H1 (cell line): ENCODE data around the gene CACNA1D. TPM values are rescaled to one million over a fixed set of nuclear protein-coding genes. Genes with fewer than 3 reads are reported as not detected.

ENCODE experiments used
- CTCF ChIA-PET: fragments of 300-600 bp; sonication (Branson Sonifier 250); formaldehyde crosslinking; loops from one replicate; lab custom pipeline; 2021; ENCODE audit not compliant: partially characterized antibody; lab: Charles Lee
- POLR2A ChIA-PET: fragments of 300-600 bp; sonication (Branson Sonifier 250); formaldehyde crosslinking; loops from one replicate; lab custom pipeline; 2021; ENCODE audit warnings: inconsistent platforms; ENCODE audit not compliant: partially characterized antibody; lab: Charles Lee
- DNase-seq, 2 experiments: peaks; one replicate each; pipeline versions ENCODE4 v3.0.0 to v3.0.0-alpha.2; 2010 to 2022; ENCODE audit warnings: low spot score in 2 of 2, low read depth in 1 of 2, mixed read lengths in 1 of 2
- FAIRE-seq: peaks from 2 replicates; lab custom pipeline; 2011; peaks lifted over from hg19 to GRCh38; lab: Jason Lieb, UNC
- H2AFZ ChIP-seq: 2 replicates; pipeline ENCODE4 v1.8.1; 2012; ENCODE audit warnings: low read length, inconsistent platforms
- H2AK5ac ChIP-seq: 2 replicates; pipeline ENCODE4 v1.6.1; 2013; ENCODE audit warnings: low read depth, low read length
- H2BK120ac ChIP-seq: replicated peaks from 2 replicates; pipeline ENCODE3; 2013; ENCODE audit warnings: low read depth, low read length, inconsistent platforms
- H2BK12ac ChIP-seq: 2 replicates; pipeline ENCODE4 v1.6.1; 2013; ENCODE audit warnings: low read depth, low read length
- H2BK15ac ChIP-seq: 2 replicates; pipeline ENCODE4 v1.6.1; 2013; ENCODE audit warnings: low read length
- H2BK20ac ChIP-seq: 2 replicates; pipeline ENCODE4 v1.6.1; 2013; ENCODE audit warnings: low read length
- H2BK5ac ChIP-seq: 2 replicates; pipeline ENCODE4 v1.6.1; 2013; ENCODE audit warnings: low read depth, low read length
- H3K14ac ChIP-seq: 2 replicates; pipeline ENCODE4 v1.6.1; 2013; ENCODE audit warnings: inconsistent platforms; ENCODE audit not compliant: insufficient read length
- H3K18ac ChIP-seq: 2 replicates; pipeline ENCODE4 v1.6.1; 2013; ENCODE audit warnings: low read length; ENCODE audit errors: extremely low read depth
- H3K23ac ChIP-seq: 2 replicates; pipeline ENCODE4 v1.6.1; 2013; ENCODE audit warnings: inconsistent platforms; ENCODE audit not compliant: insufficient read length
- H3K23me2 ChIP-seq: 2 replicates; pipeline ENCODE4 v1.6.1; 2013; ENCODE audit warnings: low read depth, low read length
- H3K27ac ChIP-seq: 2 replicates; pipeline ENCODE4 v1.6.1; 2011; ENCODE audit warnings: low read depth, low read length, inconsistent platforms
- H3K27me3 ChIP-seq, 4 experiments: replicated peaks in 1 of 4; 1 replicate in 1 of 4; 2 replicates in 3 of 4; pipeline versions ENCODE4 v1.6.1 to v1.8.1; 2011 to 2013; ENCODE audit warnings: low read length in 3 of 4, mild to moderate bottlenecking in 3 of 4, inconsistent platforms in 2 of 4, mixed read lengths in 2 of 4, moderate library complexity in 1 of 4; ENCODE audit not compliant: control insufficient read depth in 3 of 4, insufficient read depth in 3 of 4; ENCODE audit errors: extremely low read depth in 1 of 4
- H3K36me3 ChIP-seq, 4 experiments: 2 replicates each; pipeline versions ENCODE4 v1.6.1 to v1.8.1; 2011 to 2013; ENCODE audit warnings: mild to moderate bottlenecking in 4 of 4, low read length in 3 of 4, moderate library complexity in 2 of 4, control low read depth in 1 of 4, inconsistent platforms in 1 of 4; ENCODE audit not compliant: insufficient read depth in 4 of 4, control insufficient read depth in 2 of 4
- H3K4ac ChIP-seq: replicated peaks from 2 replicates; pipeline ENCODE3; 2013; ENCODE audit warnings: low read length, low read depth, mixed read lengths, inconsistent platforms; ENCODE audit not compliant: insufficient read length
- H3K4me1 ChIP-seq, 4 experiments: replicated peaks in 1 of 4; 1 replicate in 1 of 4; 2 replicates in 3 of 4; pipeline versions ENCODE4 v1.6.1 to v1.8.1; 2011 to 2013; ENCODE audit warnings: low read length in 3 of 4, inconsistent platforms in 2 of 4, mixed read lengths in 1 of 4; ENCODE audit not compliant: insufficient read depth in 4 of 4, control insufficient read depth in 3 of 4
- H3K4me2 ChIP-seq, 2 experiments: 2 replicates each; pipeline versions ENCODE4 v1.6.1 to v1.8.1; 2011 to 2013; ENCODE audit warnings: low read depth in 2 of 2, low read length in 2 of 2, control low read depth in 1 of 2, inconsistent platforms in 1 of 2, mild to moderate bottlenecking in 1 of 2; ENCODE audit not compliant: insufficient read depth in 1 of 2
- H3K4me3 ChIP-seq, 4 experiments: fragments of 200-600, 300-600 bp in 1 of 4; sonication (generic), shearing (Covaris generic), sonication (Bioruptor Twin) in 1 of 4; 2 replicates each; pipeline versions ENCODE4 v1.5.1 to v1.8.1; 2011 to 2016; ENCODE audit warnings: low read length in 4 of 4, low read depth in 3 of 4, control low read depth in 2 of 4, inconsistent platforms in 2 of 4, mild to moderate bottlenecking in 2 of 4, mixed read lengths in 1 of 4, moderate library complexity in 1 of 4; ENCODE audit not compliant: insufficient read depth in 2 of 4; ENCODE audit errors: extremely low read depth in 1 of 4
- H3K56ac ChIP-seq: replicated peaks from 2 replicates; pipeline ENCODE3; 2013; ENCODE audit warnings: low read depth, mild to moderate bottlenecking, mixed read lengths, low read length, inconsistent platforms; ENCODE audit not compliant: insufficient read length
- H3K79me1 ChIP-seq: 2 replicates; pipeline ENCODE4 v1.6.1; 2013; ENCODE audit warnings: low read depth, low read length, control low read depth
- H3K79me2 ChIP-seq, 2 experiments: 2 replicates each; pipeline versions ENCODE4 v1.6.1 to v1.8.1; 2012 to 2013; ENCODE audit warnings: low read length in 2 of 2, mild to moderate bottlenecking in 2 of 2, inconsistent platforms in 1 of 2; ENCODE audit not compliant: insufficient read depth in 2 of 2, control insufficient read depth in 1 of 2
- H3K9ac ChIP-seq, 4 experiments: replicated peaks in 1 of 4; 1 replicate in 1 of 4; 2 replicates in 3 of 4; pipeline versions ENCODE4 v1.6.1 to v1.8.1; 2011 to 2013; ENCODE audit warnings: low read depth in 3 of 4, low read length in 3 of 4, control low read depth in 2 of 4, mild to moderate bottlenecking in 2 of 4, moderate library complexity in 2 of 4, inconsistent platforms in 1 of 4; ENCODE audit errors: extremely low read depth in 1 of 4
- H3K9me3 ChIP-seq, 2 experiments: 2 replicates each; pipeline versions ENCODE4 v1.6.1 to v1.8.1; 2012 to 2013; ENCODE audit warnings: mild to moderate bottlenecking in 2 of 2, moderate library complexity in 2 of 2, control low read depth in 1 of 2, inconsistent platforms in 1 of 2, low read depth in 1 of 2, low read length in 1 of 2, mixed read lengths in 1 of 2; ENCODE audit not compliant: insufficient read depth in 2 of 2
- H4K20me1 ChIP-seq, 2 experiments: replicated peaks in 1 of 2; 2 replicates each; pipeline versions ENCODE3 to v1.8.1; 2011 to 2013; ENCODE audit warnings: inconsistent platforms in 2 of 2, low read length in 2 of 2, mild to moderate bottlenecking in 1 of 2; ENCODE audit not compliant: insufficient read depth in 2 of 2, control insufficient read depth in 1 of 2
- H4K5ac ChIP-seq: 2 replicates; pipeline ENCODE4 v1.6.1; 2013; ENCODE audit warnings: low read length, low read depth, mixed read lengths, inconsistent platforms; ENCODE audit not compliant: insufficient read length
- H4K8ac ChIP-seq: 2 replicates; pipeline ENCODE4 v1.8.0; 2013; ENCODE audit warnings: mild to moderate bottlenecking, moderate library complexity, low read length, inconsistent platforms; ENCODE audit not compliant: insufficient read depth; ENCODE audit errors: extremely low read depth
- H4K91ac ChIP-seq: replicated peaks from 2 replicates; pipeline ENCODE3; 2013; ENCODE audit warnings: low read length, mixed read lengths, inconsistent platforms; ENCODE audit not compliant: insufficient read length
- BRCA1 ChIP-seq: IDR thresholded peaks from 2 replicates; pipeline ENCODE4 v1.6.1; 2012; ENCODE audit warnings: low read depth, low read length, improper control_type of control experiment
- CBX5 ChIP-seq: fragments of 300-800, 300-1000 bp; sonication (generic); IDR thresholded peaks from 2 replicates; pipeline ENCODE4 v1.7.1; 2016; ENCODE audit warnings: antibody characterized with exemption, low read length, low read depth
- CREB1 ChIP-seq: IDR thresholded peaks from 2 replicates; pipeline ENCODE4 v1.6.1; 2012; ENCODE audit warnings: inconsistent platforms
- EZH2 ChIP-seq: fragments of 200-600 bp; sonication (generic); IDR thresholded peaks from 2 replicates; pipeline ENCODE4 v1.7.1; 2012; ENCODE audit warnings: low read depth, mild to moderate bottlenecking, moderate library complexity, low read length, inconsistent platforms; ENCODE audit not compliant: severe bottlenecking
- JUND ChIP-seq: IDR thresholded peaks from 2 replicates; pipeline ENCODE4 v1.6.1; 2011; ENCODE audit warnings: mild to moderate bottlenecking, improper control_type of control experiment, low read length
- KDM1A ChIP-seq: fragments of 200-600, 300-600 bp; sonication (generic); IDR thresholded peaks from 2 replicates; pipeline ENCODE4 v1.7.1; 2016; ENCODE audit warnings: mild to moderate bottlenecking, low read length, borderline replicate concordance
- KDM4A ChIP-seq: IDR thresholded peaks from one replicate; pipeline ENCODE4 v1.7.1; 2012; ENCODE audit warnings: low read depth, mild to moderate bottlenecking, moderate library complexity, low read length, inconsistent platforms; ENCODE audit not compliant: severe bottlenecking
- NRF1 ChIP-seq: IDR thresholded peaks from 2 replicates; pipeline ENCODE4 v1.6.1; 2011; ENCODE audit warnings: mild to moderate bottlenecking, low read depth, low read length, improper control_type of control experiment
- SP1 ChIP-seq: IDR thresholded peaks from 2 replicates; pipeline ENCODE4 v1.6.1; 2011; ENCODE audit warnings: low read depth, low read length
- SUZ12 ChIP-seq: fragments of 200-600 bp; sonication (generic); IDR thresholded peaks from 2 replicates; pipeline ENCODE4 v1.6.1; 2012; ENCODE audit warnings: mild to moderate bottlenecking, inconsistent platforms, low read length, moderate library complexity, mixed read lengths
- ZNF274 ChIP-seq: IDR thresholded peaks from 2 replicates; pipeline ENCODE4 v1.7.0; 2012; ENCODE audit warnings: low read length, borderline replicate concordance; ENCODE audit errors: extremely low read depth
- WGBS, 2 experiments: shearing (Covaris generic) in 1 of 2; methylation state at CpG; one replicate each; pipeline versions ENCODE4 v1.1.6 to v1.1.7; 2013 to 2015; ENCODE audit warnings: low lambda C conversion rate in 2 of 2, mixed read lengths in 2 of 2, inconsistent platforms in 1 of 2, low coverage in 1 of 2, missing lambda C conversion rate in 1 of 2; ENCODE audit not compliant: insufficient replicate concordance in 2 of 2, insufficient coverage in 1 of 2, insufficient read length in 1 of 2; ENCODE audit errors: extremely low coverage in 1 of 2, missing lambda C conversion rate in 1 of 2; 5-methylcytosine and 5-hydroxymethylcytosine counted together
- polyA plus RNA-seq, 7 experiments: library from polyadenylated mRNA; depleted of rRNA in 3 of 7; stranded (reverse) in 5 of 7; unstranded in 2 of 7; fragments of >200 nt in 5 of 7; fragments of 200-250 nt in 2 of 7; gene quantifications; 1 replicate in 5 of 7; 2 replicates in 1 of 7; 4 replicates in 1 of 7; pipeline versions ENCODE4 v1.2.1 to v1.2.3, GENCODE V29; 2011 to 2013; ENCODE audit warnings: missing spikeins in 2 of 7, mixed read lengths in 2 of 7
- total RNA-seq: library from RNA; stranded (reverse); fragmentation: NEBNext Ultra II Directional; extraction: Animal tissue kit (Norgen Biotek cat#: 25700); gene quantifications from 2 replicates; pipeline ENCODE4 v1.2.1, GENCODE V29; 2021
- TF ChIP-seq, protein P1 (sequence below), 3 experiments: IDR thresholded peaks; 1 replicate in 2 of 3; 2 replicates in 1 of 3; pipeline versions ENCODE4 v1.5.1 to v1.6.1; 2011; ENCODE audit warnings: low read length in 3 of 3, mild to moderate bottlenecking in 3 of 3, inconsistent platforms in 2 of 3, low read depth in 1 of 3, moderate library complexity in 1 of 3; ENCODE audit not compliant: insufficient read depth in 1 of 3; ENCODE audit errors: control extremely low read depth in 1 of 3

Gene CACNA1D
- total and polyA plus RNA-seq, 2 of the 8 experiments (the other 6 are each of a cell fraction or from before 2014, with no cell fraction given), result 2.0 to 2.9 TPM

DNA sequence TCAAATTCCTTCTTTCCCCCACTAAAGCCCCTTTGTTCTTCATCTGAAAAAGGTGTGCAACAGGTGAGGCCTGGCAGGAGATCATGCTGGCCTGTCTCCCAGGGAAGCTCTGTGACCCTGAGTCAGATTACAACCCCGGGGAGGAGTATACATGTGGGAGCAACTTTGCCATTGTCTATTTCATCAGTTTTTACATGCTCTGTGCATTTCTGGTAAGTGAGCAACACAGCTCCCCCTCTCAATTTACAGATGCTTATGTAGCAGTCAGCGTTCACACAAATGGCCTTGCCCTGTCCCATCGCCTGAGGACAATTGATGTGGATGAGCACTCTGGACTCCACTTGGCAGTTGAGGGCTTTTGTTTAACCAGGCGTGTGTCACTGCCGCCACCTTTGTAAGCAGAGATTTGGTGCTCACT is 281.4 kb downstream of the CACNA1D start:
- TF ChIP-seq, protein P1, sequence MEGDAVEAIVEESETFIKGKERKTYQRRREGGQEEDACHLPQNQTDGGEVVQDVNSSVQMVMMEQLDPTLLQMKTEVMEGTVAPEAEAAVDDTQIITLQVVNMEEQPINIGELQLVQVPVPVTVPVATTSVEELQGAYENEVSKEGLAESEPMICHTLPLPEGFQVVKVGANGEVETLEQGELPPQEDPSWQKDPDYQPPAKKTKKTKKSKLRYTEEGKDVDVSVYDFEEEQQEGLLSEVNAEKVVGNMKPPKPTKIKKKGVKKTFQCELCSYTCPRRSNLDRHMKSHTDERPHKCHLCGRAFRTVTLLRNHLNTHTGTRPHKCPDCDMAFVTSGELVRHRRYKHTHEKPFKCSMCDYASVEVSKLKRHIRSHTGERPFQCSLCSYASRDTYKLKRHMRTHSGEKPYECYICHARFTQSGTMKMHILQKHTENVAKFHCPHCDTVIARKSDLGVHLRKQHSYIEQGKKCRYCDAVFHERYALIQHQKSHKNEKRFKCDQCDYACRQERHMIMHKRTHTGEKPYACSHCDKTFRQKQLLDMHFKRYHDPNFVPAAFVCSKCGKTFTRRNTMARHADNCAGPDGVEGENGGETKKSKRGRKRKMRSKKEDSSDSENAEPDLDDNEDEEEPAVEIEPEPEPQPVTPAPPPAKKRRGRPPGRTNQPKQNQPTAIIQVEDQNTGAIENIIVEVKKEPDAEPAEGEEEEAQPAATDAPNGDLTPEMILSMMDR (IDR thresholded peaks at IDR 0.05; ENCODE audit: control extremely low read depth in 1 of 3, insufficient read depth in 1 of 3, low read depth in 1 of 3, low read length in 3 of 3), result no peak
- no peak for TF ChIP-seq SUZ12
- no peak for TF ChIP-seq NRF1
- no peak for TF ChIP-seq SP1
- no peak for TF ChIP-seq ZNF274
- no peak for TF ChIP-seq JUND
- no peak for TF ChIP-seq BRCA1
- no peak for TF ChIP-seq EZH2
- no peak for TF ChIP-seq KDM1A
- TF ChIP-seq CBX5, result no peak
- TF ChIP-seq CREB1, result no peak
- TF ChIP-seq KDM4A, result no peak
- H3K18ac ChIP-seq, result no peak overlapping the region

More for the DNA sequence above, 281.4 kb downstream of the CACNA1D start:
- Histone ChIP-seq H2BK20ac (no peak overlapping the region), H3K56ac (no peak overlapping the region), H3K27me3 (no peaks in the 10 kb centered on the region), H4K91ac (no peak overlapping the region), H3K79me1 (no peaks in the 10 kb centered on the region), H3K4me1 (peaks cover 0 to 6% (median 3%) of the 10 kb centered on the region in 4 experiments; a peak in 5 of 7 replicates), H2BK120ac (no peak overlapping the region), H3K36me3 (no peaks in the 10 kb centered on the region), H4K5ac (no peak overlapping the region), H3K4me3 (no peak overlapping the region), H3K79me2 (no peaks in the 10 kb centered on the region), H3K14ac (no peak overlapping the region), H2BK12ac (no peak overlapping the region), H2AK5ac (no peak overlapping the region), H2BK5ac (no peak overlapping the region), H3K23ac (no peak overlapping the region), H4K8ac (no peak overlapping the region), H3K9ac (no peak overlapping the region), H3K27ac (no peak overlapping the region), H2AFZ (no peak overlapping the region), H3K4me2 (no peak overlapping the region), H4K20me1 (no peaks in the 10 kb centered on the region), H2BK15ac (no peak overlapping the region), H3K4ac (no peak overlapping the region), H3K23me2 (no peaks in the 10 kb centered on the region), H3K9me3 (no peaks in the 10 kb centered on the region; a peak in 1 of 4 replicates)
- FAIRE-seq, result no peak
- 90% methylated on average over 5 of the region's 5 CpGs; no CpG with 5 or more reads in 1 of the 2 experiments for WGBS, 2 experiments
- ChIA-PET CTCF (interaction anchor here (0.9 to 3.4 kb wide), 4 partner anchors 9 to 440 kb away, joined by 3 to 10 read pairs (median 4); no protein-coding TSS in a partner anchor), POLR2A (no interaction called here)
- DNase-seq, result no peak
